Suprapubic skin (tissue), 3 donors: Measurements from ENCODE around the gene PRDM4.

ENCODE experiments used
- EP300 ChIP-seq: sonication (generic); formaldehyde crosslinking; IDR thresholded peaks from one replicate; pipeline ENCODE4 v1.6.1; 2017; ENCODE audit warnings: antibody characterized with exemption
- POLR2A ChIP-seq, 2 donors: fragments of 450-650 bp; IDR thresholded peaks; one replicate each; pipeline ENCODE4 v1.6.1; 2017; ENCODE audit warnings: antibody characterized with exemption in 2 of 2, mild to moderate bottlenecking in 2 of 2, moderate library complexity in 2 of 2
- TF ChIP-seq, protein P1 (sequence below), 2 donors: fragments of 200-600 bp in 1 of 2; fragments of 450-650 bp in 1 of 2; sonication (generic) in 1 of 2; IDR thresholded peaks; one replicate each; pipeline ENCODE4 v1.5.1; 2016 to 2019; ENCODE audit warnings: antibody characterized with exemption in 2 of 2, mild to moderate bottlenecking in 1 of 2, moderate library complexity in 1 of 2

DNA sequence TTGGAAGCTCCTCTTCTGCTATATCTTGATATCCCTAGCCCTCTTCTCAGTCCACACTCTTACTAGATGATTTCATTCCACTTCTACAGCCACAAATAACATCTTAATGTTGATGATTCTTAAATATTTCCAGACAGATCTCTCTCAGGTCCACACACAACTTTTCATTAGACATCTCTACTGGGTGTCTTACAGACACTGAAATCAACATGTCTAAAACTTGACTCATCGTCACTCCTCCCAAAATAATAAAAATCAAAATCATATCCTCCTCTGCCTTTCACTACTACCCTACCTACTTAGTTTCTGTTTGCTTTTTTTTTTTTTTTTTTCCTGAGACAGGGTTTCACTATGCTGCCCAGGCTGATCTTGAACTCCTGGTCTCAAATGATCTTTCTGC lies 11.9 kb downstream of the PRDM4 start:
- TF ChIP-seq, protein P1, sequence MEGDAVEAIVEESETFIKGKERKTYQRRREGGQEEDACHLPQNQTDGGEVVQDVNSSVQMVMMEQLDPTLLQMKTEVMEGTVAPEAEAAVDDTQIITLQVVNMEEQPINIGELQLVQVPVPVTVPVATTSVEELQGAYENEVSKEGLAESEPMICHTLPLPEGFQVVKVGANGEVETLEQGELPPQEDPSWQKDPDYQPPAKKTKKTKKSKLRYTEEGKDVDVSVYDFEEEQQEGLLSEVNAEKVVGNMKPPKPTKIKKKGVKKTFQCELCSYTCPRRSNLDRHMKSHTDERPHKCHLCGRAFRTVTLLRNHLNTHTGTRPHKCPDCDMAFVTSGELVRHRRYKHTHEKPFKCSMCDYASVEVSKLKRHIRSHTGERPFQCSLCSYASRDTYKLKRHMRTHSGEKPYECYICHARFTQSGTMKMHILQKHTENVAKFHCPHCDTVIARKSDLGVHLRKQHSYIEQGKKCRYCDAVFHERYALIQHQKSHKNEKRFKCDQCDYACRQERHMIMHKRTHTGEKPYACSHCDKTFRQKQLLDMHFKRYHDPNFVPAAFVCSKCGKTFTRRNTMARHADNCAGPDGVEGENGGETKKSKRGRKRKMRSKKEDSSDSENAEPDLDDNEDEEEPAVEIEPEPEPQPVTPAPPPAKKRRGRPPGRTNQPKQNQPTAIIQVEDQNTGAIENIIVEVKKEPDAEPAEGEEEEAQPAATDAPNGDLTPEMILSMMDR (IDR thresholded peaks at IDR 0.05), result no peak
- TF ChIP-seq POLR2A (IDR thresholded peaks at IDR 0.05), result no peak
- no peak for TF ChIP-seq EP300
